Activated T-helper 1 cell treated with Interleukin-2 at 50 U/mL for 16 hours (primary cell): ENCODE data around the gene ANKS3.

Source experiments
- DNase-seq: peaks from one replicate; pipeline ENCODE4 v3.0.0-alpha.2; 2020; ENCODE audit warnings: low read depth

Gene ANKS3

GRCh38 chr16:4734063-4734729 lies at the start of gene ANKS3, which contains the start of gene DNAAF8:
Gene ANKS3, minus strand, starts transcription at chr16:4734271. Its CDS starts 4,122 bp downstream, at chr16:4730149.
Gene DNAAF8, plus strand, starts transcription at chr16:4734537. Its CDS starts 1,978 bp downstream, at chr16:4736515.
- peak; percentile 77 for DNase-seq

GRCh38 chr16:4783251-4783950 lies 49.3 kb upstream of the ANKS3 start:
- DNase-seq, result no peak

GRCh38 chr16:4780235-4780634 lies 46.2 kb upstream of the ANKS3 start:
- DNase-seq, result no peak

GRCh38 chr16:4778050-4778392 lies 44.0 kb upstream of the ANKS3 start:
- no peak for DNase-seq

- no peak for DNase-seq
Measured at GRCh38 chr16:4777339-4778049, 43.4 kb upstream of the ANKS3 start.

GRCh38 chr16:4776141-4776705 lies 42.2 kb upstream of the ANKS3 start:
- no peak for DNase-seq

DNA sequence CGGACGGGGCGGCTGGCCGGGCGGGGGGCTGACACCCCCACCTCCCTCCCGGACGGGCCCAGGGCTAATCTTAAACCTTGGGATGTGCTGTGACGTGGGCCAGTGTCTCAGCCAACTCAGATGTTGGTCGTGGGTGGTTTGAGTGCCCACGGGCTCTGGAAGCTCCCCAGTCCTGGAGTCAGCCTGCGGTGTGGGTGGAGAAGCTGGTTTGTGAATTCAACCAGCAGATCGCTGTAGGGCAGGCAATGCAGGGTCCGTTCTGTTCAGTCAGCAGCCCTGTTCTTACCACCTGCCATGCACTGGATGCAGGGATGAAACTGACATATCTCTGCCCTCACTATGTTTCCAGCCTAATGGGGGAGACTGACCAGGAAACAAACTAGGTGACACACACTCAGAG lies 40.9 kb upstream of the ANKS3 start:
- DNase-seq, result no peak

GRCh38 chr16:4772351-4772750 lies 38.3 kb upstream of the ANKS3 start:
- DNase-seq, result no peak

- no peak for DNase-seq
Measured at GRCh38 chr16:4771646-4772045, 37.6 kb upstream of the ANKS3 start.

GRCh38 chr16:4769306-4769638 lies 35.2 kb upstream of the ANKS3 start:
- no peak for DNase-seq

DNA sequence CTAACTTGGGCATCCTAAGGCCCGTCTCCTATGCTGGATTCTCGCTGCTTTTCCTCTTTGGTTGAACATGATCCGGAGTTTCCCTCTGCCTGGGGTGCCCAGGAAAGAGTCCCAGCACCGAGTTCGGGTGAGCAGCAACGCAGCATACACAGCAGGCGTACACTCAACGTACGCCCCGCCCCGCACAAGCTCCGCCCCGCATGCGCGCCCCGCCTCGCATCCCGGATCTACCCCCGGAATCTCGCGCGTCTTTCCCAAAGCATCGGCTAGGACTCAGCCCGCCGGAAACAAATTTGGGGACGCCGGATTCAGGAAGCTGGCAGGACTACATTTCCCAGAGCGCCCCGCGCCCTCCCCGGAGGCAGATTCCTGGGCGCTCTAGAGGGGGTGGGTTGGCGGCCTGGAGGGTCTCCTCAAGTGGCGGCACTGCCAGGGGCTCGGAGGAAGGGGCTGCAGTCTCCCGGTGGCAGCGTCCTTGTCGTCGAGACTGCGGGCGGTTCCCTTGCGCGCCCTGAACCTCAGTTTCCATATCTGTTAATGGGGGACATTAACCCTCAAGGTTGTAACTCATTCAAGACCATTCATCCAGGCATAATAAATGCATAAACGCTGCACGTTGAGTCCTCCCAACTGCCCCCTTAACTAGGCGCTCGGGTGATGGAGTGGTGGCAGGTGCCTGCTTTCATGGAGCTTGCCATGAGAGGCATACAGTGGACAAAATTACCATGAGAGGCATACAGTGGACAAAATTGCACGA lies 34.7 kb upstream of the ANKS3 start:
- DNase-seq, result peak; percentile 76

GRCh38 chr16:4767872-4768548 lies 33.9 kb upstream of the ANKS3 start:
- DNase-seq, result no peak

- DNase-seq, result peak; percentile 94
Measured at GRCh38 chr16:4766875-4767628, 33.0 kb upstream of the ANKS3 start, which contains the start of gene ZNF500. Gene ZNF500, minus strand, starts transcription at chr16:4767162. Its CDS starts 1,184 bp downstream, at chr16:4765978.

- DNase-seq, result no peak
Measured at GRCh38 chr16:4765511-4766474, 31.7 kb upstream of the ANKS3 start.

GRCh38 chr16:4763791-4764190 lies 29.7 kb upstream of the ANKS3 start:
- DNase-seq, result no peak

DNA sequence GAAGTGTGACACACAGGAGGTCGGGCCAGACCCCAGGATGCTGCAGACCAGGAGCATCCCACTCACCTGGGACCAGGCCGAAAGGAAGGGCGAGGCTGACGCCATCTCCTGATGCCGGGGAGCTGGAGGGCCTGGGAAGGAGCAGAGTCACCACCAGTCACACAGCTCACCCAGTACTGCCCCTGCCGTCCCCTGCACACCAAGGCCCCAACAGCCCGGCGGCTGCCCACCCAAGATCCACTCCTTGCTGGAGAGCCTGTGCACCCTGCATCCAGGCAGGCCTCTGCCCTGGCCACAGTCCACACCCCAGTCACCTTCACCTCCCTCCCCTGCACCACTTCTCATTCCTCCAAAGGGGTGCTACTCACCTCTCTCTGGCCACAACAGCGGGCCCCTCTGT lies 28.1 kb upstream of the ANKS3 start:
- no peak for DNase-seq

GRCh38 chr16:4760221-4760910 lies 26.3 kb upstream of the ANKS3 start:
- DNase-seq, result no peak

DNA sequence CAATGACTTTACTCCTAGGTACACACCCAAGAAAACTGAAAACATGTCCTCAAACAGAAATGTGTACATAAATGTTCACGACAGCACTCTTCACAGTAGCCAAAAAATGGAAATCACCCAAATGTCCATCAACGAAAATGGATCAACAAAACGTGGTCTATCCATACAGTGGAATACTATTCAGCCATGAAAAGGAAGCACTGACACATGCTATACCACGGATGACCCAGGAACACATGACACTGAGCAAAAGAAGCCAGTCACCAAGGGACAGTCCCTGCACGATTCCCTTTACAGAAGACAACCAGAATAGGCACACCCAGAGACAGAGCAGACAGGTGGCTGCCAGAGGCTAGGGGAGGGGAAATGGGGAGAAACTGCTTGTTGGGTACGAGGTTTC lies 21.6 kb upstream of the ANKS3 start:
- no peak for DNase-seq

- no peak for DNase-seq
Measured at GRCh38 chr16:4754865-4755264, 20.8 kb upstream of the ANKS3 start.
